Upper lobe of left lung (tissue), 6 donors: ENCODE data around the gene SFRP2. TPM values are rescaled to one million over a fixed set of nuclear protein-coding genes. Genes with fewer than 3 reads are reported as not detected.

Source experiments
- ATAC-seq, 2 donors: fragments of 200-7000 bp; cut with Tn5 transposase; one replicate each; pipeline ENCODE4 v1.9.1; 2022; ENCODE audit warnings: mild to moderate bottlenecking in 2 of 2, moderate library complexity in 2 of 2; ENCODE audit not compliant: low FRiP score in 2 of 2
- DNase-seq, 2 donors: peaks; one replicate each; pipeline ENCODE4 v3.0.0-alpha.2; 2019 to 2020
- H3K27ac ChIP-seq, 4 donors: fragments of 200-600 bp; sonication (generic); one replicate each; pipeline ENCODE4 v1.5.1; 2016 to 2019
- H3K27me3 ChIP-seq, 4 donors: fragments of 200-600 bp; sonication (generic); one replicate each; pipeline ENCODE4 v1.5.1; 2017 to 2019
- H3K36me3 ChIP-seq, 4 donors: fragments of 200-600 bp; sonication (generic); one replicate each; pipeline ENCODE4 v1.5.1; 2016 to 2019
- H3K4me1 ChIP-seq, 4 donors: fragments of 200-600 bp; sonication (generic); one replicate each; pipeline ENCODE4 v1.5.1; 2018 to 2019
- H3K4me3 ChIP-seq, 4 donors: fragments of 200-600 bp; sonication (generic); one replicate each; pipeline ENCODE4 v1.5.1; 2017 to 2019; ENCODE audit warnings: mild to moderate bottlenecking in 2 of 4, moderate library complexity in 1 of 4
- H3K9me3 ChIP-seq, 4 donors: fragments of 200-600 bp; sonication (generic); one replicate each; pipeline ENCODE4 v1.5.1; 2018 to 2019
- EP300 ChIP-seq, 4 donors: sonication (generic); formaldehyde crosslinking; IDR thresholded peaks; one replicate each; pipeline ENCODE4 v1.5.1; 2017; ENCODE audit warnings: antibody characterized with exemption in 4 of 4, control low read depth in 2 of 4
- POLR2A ChIP-seq, 4 donors: fragments of 450-650 bp; IDR thresholded peaks; one replicate each; pipeline ENCODE4 v1.5.1; 2016 to 2017; ENCODE audit warnings: antibody characterized with exemption in 4 of 4, mild to moderate bottlenecking in 2 of 4
- POLR2AphosphoS5 ChIP-seq, 2 donors: sonication (generic); formaldehyde crosslinking; IDR thresholded peaks; one replicate each; pipeline ENCODE4 v1.5.1; 2017; ENCODE audit warnings: antibody characterized with exemption in 2 of 2
- whole genome bisulfite sequencing, 2 donors: methylation state at CpG; one replicate each; pipeline ENCODE4 v1.1.5; 2017 to 2018; 5-methylcytosine and 5-hydroxymethylcytosine counted together
- total RNA-seq, 6 donors: library from RNA; depleted of rRNA in 4 of 6; stranded (reverse); fragments of >200 nt in 4 of 6; gene quantifications; one replicate each; pipeline versions ENCODE4 v1.1.0 to v1.2.1, GENCODE V29; 2016 to 2021
- TF ChIP-seq, protein P1 (sequence below), 6 experiments: fragments of 450-650 bp in 4 of 6; fragments of 200-600 bp in 2 of 6; sonication (generic) in 2 of 6; IDR thresholded peaks; one replicate each; pipeline ENCODE4 v1.5.1; 2016 to 2019; ENCODE audit warnings: antibody characterized with exemption in 6 of 6
- donor health status: DM: no; HTN: no; CAD: no; lungs with moderate emphysema.
- donor health status: DM: no; HTN: yes; CAD: no; lungs with severe emphysema.

SFRP2 gene
- total RNA-seq, 6 donors from 2014 or later, result 0.98 to 45.2 (median 3.2) TPM; not detected in 1

DNA sequence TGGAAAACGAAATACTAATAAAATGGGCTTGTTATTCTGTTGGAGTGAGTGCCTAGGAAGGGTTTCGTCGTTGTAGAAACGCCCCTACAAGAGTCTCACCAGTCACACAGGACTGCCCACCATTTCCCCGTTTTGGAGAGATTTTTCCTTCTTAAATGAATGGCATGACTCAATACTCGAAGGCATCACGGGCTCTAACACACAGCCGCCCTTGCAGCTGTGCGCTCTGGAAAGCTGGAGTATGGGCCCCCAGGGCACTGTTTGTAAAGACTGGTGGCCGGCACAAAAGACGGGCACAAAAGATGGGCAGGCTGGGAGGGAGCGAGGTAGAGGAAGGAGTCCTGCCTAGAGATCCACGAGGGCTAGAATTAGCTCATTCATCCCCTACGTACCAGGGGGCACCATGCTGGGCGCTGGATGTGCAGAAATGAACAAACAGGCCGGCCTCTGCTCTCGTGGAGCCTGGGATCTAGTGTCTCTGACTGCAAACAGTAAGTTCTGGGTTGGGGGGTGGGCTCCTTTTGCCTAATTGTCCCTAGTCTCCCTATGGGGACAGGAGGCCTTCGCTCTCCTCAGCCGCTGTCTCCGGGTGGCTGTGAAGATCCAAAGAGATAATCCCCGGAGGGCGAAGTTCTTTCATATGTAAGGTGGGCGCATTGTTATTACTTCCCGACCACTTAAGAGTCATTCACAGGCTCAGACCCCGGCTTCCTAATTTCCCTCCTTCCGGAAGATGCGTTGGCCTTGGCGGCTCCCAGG lies 1.0 kb upstream of the SFRP2 start:
- WGBS, 2 donors, result 29% methylated on average over 15 to 28 of the region's 28 CpGs
- TF ChIP-seq POLR2A (IDR thresholded peaks at IDR 0.05) (no peak), POLR2AphosphoS5 (IDR thresholded peaks at IDR 0.05) (no peak), EP300 (IDR thresholded peaks at IDR 0.05) (no peak)
- TF ChIP-seq, protein P1, sequence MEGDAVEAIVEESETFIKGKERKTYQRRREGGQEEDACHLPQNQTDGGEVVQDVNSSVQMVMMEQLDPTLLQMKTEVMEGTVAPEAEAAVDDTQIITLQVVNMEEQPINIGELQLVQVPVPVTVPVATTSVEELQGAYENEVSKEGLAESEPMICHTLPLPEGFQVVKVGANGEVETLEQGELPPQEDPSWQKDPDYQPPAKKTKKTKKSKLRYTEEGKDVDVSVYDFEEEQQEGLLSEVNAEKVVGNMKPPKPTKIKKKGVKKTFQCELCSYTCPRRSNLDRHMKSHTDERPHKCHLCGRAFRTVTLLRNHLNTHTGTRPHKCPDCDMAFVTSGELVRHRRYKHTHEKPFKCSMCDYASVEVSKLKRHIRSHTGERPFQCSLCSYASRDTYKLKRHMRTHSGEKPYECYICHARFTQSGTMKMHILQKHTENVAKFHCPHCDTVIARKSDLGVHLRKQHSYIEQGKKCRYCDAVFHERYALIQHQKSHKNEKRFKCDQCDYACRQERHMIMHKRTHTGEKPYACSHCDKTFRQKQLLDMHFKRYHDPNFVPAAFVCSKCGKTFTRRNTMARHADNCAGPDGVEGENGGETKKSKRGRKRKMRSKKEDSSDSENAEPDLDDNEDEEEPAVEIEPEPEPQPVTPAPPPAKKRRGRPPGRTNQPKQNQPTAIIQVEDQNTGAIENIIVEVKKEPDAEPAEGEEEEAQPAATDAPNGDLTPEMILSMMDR (IDR thresholded peaks at IDR 0.05), result no peak
- Histone ChIP-seq H3K27ac (no peak overlapping the region), H3K27me3 (peaks cover 0 to 61% (median 35%) of the 10 kb centered on the region in 4 donors), H3K36me3 (no peaks in the 10 kb centered on the region), H3K4me3 (peak overlapping the region in 1 of 4 donors; percentile 33), H3K4me1 (peaks cover 18 to 49% (median 37%) of the 10 kb centered on the region in 4 donors), H3K9me3 (no peaks in the 10 kb centered on the region)
- ATAC-seq, result peak in 1 of 2 donors; percentile 18
- no peak for DNase-seq

DNA sequence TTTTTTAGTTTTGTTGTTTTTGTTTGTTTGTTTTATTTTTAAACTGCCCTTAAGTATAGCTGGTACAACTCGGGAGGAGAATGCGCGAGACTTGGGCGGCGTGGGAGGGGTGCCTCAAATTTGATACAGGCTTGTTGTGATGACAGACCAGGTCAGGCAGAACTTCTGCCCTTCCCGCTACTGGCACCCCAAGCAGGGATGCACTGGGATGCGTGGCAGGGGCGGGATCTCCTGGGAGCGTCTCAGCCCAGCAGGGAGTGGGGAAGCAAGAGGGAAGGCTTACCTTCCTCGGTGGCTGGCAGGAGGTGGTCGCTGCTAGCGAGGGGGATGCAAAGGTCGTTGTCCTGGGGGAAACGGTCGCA lies 851 bp downstream of the SFRP2 start:
- H3K36me3 ChIP-seq, result no peaks in the 10 kb centered on the region
- no peak overlapping the region for H3K27ac ChIP-seq
- TF ChIP-seq EP300 (IDR thresholded peaks at IDR 0.05), result no peak
- TF ChIP-seq, protein P1 (IDR thresholded peaks at IDR 0.05), result no peak
- no peak for TF ChIP-seq POLR2AphosphoS5 (IDR thresholded peaks at IDR 0.05)
- no peak for TF ChIP-seq POLR2A (IDR thresholded peaks at IDR 0.05)
- no peaks in the 10 kb centered on the region for H3K9me3 ChIP-seq
- peak overlapping the region in 1 of 4 donors; percentile 33 for H3K4me3 ChIP-seq
- 11 to 17% methylated on average over 9 to 15 of the region's 15 CpGs for WGBS, 2 donors
- no peak for DNase-seq
- no peak for ATAC-seq
- peaks cover 0 to 59% (median 35%) of the 10 kb centered on the region in 4 donors for H3K27me3 ChIP-seq
- H3K4me1 ChIP-seq, result peaks cover 18 to 49% (median 37%) of the 10 kb centered on the region in 4 donors

DNA sequence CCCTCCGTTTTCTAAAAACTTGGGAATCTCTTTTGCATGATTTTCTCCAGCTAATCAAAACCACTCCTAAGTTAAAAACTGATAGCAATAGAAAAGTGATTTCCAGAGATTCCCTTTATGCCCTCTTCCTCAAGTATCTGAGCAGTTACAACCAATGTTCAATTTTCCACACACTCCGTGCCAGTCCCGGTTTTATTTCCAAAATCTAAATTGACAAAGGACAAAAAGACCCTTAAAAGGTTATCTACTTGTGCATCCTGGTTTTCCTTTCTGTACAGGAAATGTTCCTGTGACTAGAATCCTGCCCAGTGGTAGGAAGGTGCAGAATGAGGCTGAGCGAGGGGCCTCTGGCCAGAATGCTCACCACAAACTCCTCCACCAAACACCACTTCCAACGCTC lies 1.3 kb downstream of the SFRP2 start:
- WGBS, 2 donors, result 36 to 40% methylated on average over 5 of the region's 5 CpGs
- TF ChIP-seq POLR2A (IDR thresholded peaks at IDR 0.05), result no peak
- TF ChIP-seq EP300 (IDR thresholded peaks at IDR 0.05), result no peak
- TF ChIP-seq, protein P1 (IDR thresholded peaks at IDR 0.05), result no peak
- TF ChIP-seq POLR2AphosphoS5 (IDR thresholded peaks at IDR 0.05), result no peak
- DNase-seq (no peak), ATAC-seq (no peak)
- Histone ChIP-seq H3K27ac (no peak overlapping the region), H3K4me3 (no peak overlapping the region), H3K4me1 (peaks cover 18 to 45% (median 35%) of the 10 kb centered on the region in 4 donors), H3K9me3 (no peaks in the 10 kb centered on the region), H3K36me3 (no peaks in the 10 kb centered on the region), H3K27me3 (peaks cover 0 to 54% (median 33%) of the 10 kb centered on the region in 4 donors)

DNA sequence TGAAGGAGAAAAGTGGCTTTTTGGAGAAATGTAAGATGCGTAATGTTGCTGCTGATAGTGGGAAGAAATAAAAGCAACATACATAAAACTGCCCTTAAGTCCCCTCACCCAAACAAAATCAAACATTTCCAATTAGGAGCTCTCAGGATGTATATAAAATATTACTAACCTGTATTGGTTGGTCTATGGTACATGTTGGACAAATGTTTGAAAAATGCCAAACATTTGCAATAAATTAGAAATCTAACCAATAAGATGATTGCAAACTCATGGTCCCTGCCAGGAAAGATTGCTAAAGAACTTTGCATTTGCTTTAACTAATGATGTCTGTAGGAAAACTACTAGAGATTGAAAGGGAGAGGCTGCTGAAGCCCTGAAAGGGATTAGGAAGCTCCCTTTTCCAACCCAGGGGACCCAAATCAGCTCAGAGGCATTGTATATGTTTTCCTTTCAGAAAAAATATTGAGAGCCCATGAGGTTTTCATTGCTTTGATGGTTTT lies 1.8 kb downstream of the SFRP2 start:
- ATAC-seq (no peak), DNase-seq (no peak)
- peaks cover 0 to 50% (median 31%) of the 10 kb centered on the region in 4 donors for H3K27me3 ChIP-seq
- no peak overlapping the region for H3K4me3 ChIP-seq
- WGBS, 2 donors, result 87 to 88% methylated on average over 1 of the region's 1 CpG
- H3K36me3 ChIP-seq, result no peaks in the 10 kb centered on the region
- peaks cover 18 to 41% (median 30%) of the 10 kb centered on the region in 4 donors for H3K4me1 ChIP-seq
- TF ChIP-seq, protein P1 (IDR thresholded peaks at IDR 0.05), result no peak
- TF ChIP-seq POLR2A (IDR thresholded peaks at IDR 0.05) (no peak), EP300 (IDR thresholded peaks at IDR 0.05) (no peak), POLR2AphosphoS5 (IDR thresholded peaks at IDR 0.05) (no peak)
- H3K9me3 ChIP-seq, result no peaks in the 10 kb centered on the region
- no peak overlapping the region for H3K27ac ChIP-seq
